Stomach (tissue), 4 donors: ENCODE data around the gene LCN2.

Source experiments
- EP300 ChIP-seq: sonication (generic); formaldehyde crosslinking; IDR thresholded peaks from one replicate; pipeline ENCODE4 v1.6.1; 2017; ENCODE audit warnings: antibody characterized with exemption
- POLR2A ChIP-seq, 4 donors: fragments of 450-650 bp; IDR thresholded peaks; one replicate each; pipeline ENCODE4 v1.6.1; 2016; ENCODE audit warnings: antibody characterized with exemption in 4 of 4, control low read depth in 2 of 4, mild to moderate bottlenecking in 1 of 4, moderate library complexity in 1 of 4
- POLR2AphosphoS5 ChIP-seq, 3 donors: sonication (generic); formaldehyde crosslinking; IDR thresholded peaks; one replicate each; pipeline ENCODE4 v1.6.1; 2016; ENCODE audit warnings: antibody characterized with exemption in 3 of 3
- TF ChIP-seq, protein P1 (sequence below), 7 experiments: fragments of 450-650 bp in 4 of 7; fragments of 200-600 bp in 3 of 7; sonication (generic) in 3 of 7; IDR thresholded peaks; one replicate each; pipeline ENCODE4 v1.5.1; 2016 to 2019; ENCODE audit warnings: antibody characterized with exemption in 7 of 7, control low read depth in 2 of 7, mild to moderate bottlenecking in 1 of 7

DNA sequence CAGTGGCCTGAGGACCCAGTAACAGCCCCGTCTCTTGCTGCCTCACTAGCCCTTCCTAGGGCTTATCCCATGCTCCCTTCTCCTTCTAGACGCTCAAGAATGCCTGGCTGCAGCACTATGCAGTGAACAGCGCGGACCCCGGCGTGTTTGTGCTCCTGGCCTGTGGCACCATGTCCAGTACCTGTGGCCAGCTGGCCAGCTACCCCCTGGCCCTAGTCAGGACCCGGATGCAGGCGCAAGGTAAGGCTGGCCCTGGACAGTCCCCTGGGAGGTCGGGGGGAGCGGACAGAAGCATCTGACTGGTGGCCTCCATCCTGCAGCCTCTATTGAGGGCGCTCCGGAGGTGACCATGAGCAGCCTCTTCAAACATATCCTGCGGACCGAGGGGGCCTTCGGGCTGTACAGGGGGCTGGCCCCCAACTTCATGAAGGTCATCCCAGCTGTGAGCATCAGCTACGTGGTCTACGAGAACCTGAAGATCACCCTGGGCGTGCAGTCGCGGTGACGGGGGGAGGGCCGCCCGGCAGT, 42.2 kb upstream of the LCN2 start:
- TF ChIP-seq POLR2AphosphoS5 (IDR thresholded peaks at IDR 0.05) = peak in 1 of 3 donors; percentile 2
- TF ChIP-seq, protein P1, sequence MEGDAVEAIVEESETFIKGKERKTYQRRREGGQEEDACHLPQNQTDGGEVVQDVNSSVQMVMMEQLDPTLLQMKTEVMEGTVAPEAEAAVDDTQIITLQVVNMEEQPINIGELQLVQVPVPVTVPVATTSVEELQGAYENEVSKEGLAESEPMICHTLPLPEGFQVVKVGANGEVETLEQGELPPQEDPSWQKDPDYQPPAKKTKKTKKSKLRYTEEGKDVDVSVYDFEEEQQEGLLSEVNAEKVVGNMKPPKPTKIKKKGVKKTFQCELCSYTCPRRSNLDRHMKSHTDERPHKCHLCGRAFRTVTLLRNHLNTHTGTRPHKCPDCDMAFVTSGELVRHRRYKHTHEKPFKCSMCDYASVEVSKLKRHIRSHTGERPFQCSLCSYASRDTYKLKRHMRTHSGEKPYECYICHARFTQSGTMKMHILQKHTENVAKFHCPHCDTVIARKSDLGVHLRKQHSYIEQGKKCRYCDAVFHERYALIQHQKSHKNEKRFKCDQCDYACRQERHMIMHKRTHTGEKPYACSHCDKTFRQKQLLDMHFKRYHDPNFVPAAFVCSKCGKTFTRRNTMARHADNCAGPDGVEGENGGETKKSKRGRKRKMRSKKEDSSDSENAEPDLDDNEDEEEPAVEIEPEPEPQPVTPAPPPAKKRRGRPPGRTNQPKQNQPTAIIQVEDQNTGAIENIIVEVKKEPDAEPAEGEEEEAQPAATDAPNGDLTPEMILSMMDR (IDR thresholded peaks at IDR 0.05) = no peak
- no peak for TF ChIP-seq POLR2A (IDR thresholded peaks at IDR 0.05)
- no peak for TF ChIP-seq EP300
